Esophagus squamous epithelium (tissue), 5 donors: ENCODE measurements around the gene SMU1. TPM values are rescaled to one million over a fixed set of nuclear protein-coding genes. Genes with fewer than 3 reads are reported as not detected.

Source experiments
- DNase-seq: peaks from one replicate; lab custom pipeline; 2025; lab: John Stamatoyannopoulos, UW
- H3K27ac ChIP-seq, 4 donors: fragments of 200-600 bp; sonication (generic); one replicate each; pipeline ENCODE4 v1.5.1; 2016 to 2019; ENCODE audit warnings: mild to moderate bottlenecking in 1 of 4
- H3K27me3 ChIP-seq, 4 donors: fragments of 200-600 bp; sonication (generic); 1 replicate in 3 of 4; 2 replicates in 1 of 4; pipeline versions ENCODE4 v1.5.1 to v1.6.0; 2017 to 2021; ENCODE audit warnings: antibody characterized with exemption in 1 of 4
- H3K36me3 ChIP-seq, 3 donors: fragments of 200-600 bp; sonication (generic); one replicate each; pipeline ENCODE4 v1.5.1; 2016 to 2019
- H3K4me1 ChIP-seq, 3 donors: fragments of 200-600 bp; sonication (generic); one replicate each; pipeline ENCODE4 v1.5.1; 2017 to 2019
- H3K4me3 ChIP-seq, 4 donors: fragments of 200-600 bp; sonication (generic); 1 replicate in 3 of 4; 2 replicates in 1 of 4; pipeline ENCODE4 v1.5.1; 2016 to 2019; ENCODE audit warnings: mild to moderate bottlenecking in 2 of 4, moderate library complexity in 1 of 4
- H3K9me3 ChIP-seq, 3 donors: fragments of 200-600 bp; sonication (generic); one replicate each; pipeline ENCODE4 v1.5.1; 2016 to 2019
- POLR2A ChIP-seq, 4 donors: fragments of 450-650 bp; IDR thresholded peaks; one replicate each; pipeline ENCODE4 v1.6.1; 2017; ENCODE audit warnings: antibody characterized with exemption in 4 of 4, mild to moderate bottlenecking in 4 of 4, moderate library complexity in 3 of 4
- WGBS, 2 donors: methylation state at CpG; one replicate each; pipeline ENCODE4 v1.1.5; 2018; 5-methylcytosine and 5-hydroxymethylcytosine counted together
- intact Hi-C: fragments of 100-400 bp; cut with DNase I; formaldehyde crosslinking; loops from one replicate; pipeline ENCODE4 v1.15.0; 2022
- total RNA-seq, 4 donors: library from RNA; depleted of rRNA; stranded (reverse); fragments of >200 nt; gene quantifications; one replicate each; pipeline ENCODE4 v1.1.0, GENCODE V29; 2016
- TF ChIP-seq, protein P1 (sequence below), 6 experiments: fragments of 450-650 bp in 4 of 6; fragments of 200-600 bp in 2 of 6; sonication (generic) in 2 of 6; IDR thresholded peaks; one replicate each; pipeline ENCODE4 v1.5.1; 2016 to 2019; ENCODE audit warnings: antibody characterized with exemption in 6 of 6, mild to moderate bottlenecking in 4 of 6, moderate library complexity in 4 of 6
- donor health status: DM: yes; HTN: yes; CAD: no.

Gene SMU1
- total RNA-seq, 4 donors from 2014 or later, result 9.4 to 19.1 (median 13.6) TPM

DNA sequence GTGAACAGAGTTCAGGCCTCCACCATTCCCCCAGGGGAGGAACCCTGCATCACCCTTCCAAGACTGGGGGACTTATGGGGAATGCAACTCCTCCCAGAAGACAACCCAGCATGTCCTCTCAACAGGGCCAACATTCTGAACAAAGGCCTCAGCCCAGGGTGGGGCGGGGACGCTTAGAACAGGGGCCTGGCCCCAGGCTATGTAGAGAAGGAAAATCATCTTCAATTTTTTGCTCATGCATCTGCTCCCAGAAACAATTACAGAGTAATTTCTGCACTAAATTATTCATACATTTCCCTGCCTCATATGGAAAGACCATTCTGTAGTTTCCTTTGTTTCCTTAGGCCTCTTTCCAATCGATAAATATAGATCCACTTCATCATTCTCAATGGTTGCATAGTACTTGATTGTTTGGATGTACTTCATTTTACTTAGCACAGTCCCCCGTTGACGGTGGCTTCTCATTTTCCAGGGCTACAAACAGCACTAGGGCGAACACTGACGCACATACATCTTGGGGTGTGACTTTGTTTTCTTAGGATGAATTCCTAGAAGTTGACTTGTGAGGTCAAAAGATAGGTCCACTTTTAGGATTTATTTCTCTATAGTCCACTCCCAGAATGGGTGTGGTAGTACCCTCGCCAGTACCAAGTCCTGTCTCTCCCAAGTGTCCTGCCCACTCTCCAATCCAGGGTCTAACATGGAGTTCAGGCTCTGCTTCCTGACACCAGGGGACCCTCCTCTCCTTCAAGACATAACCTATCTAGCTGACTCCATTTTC is 27.2 kb upstream of the SMU1 start:
- no peaks in the 10 kb centered on the region for H3K27me3 ChIP-seq
- peak overlapping the region in 1 of 4 donors; percentile 36 for H3K27ac ChIP-seq
- WGBS, 2 donors, result 67 to 82% methylated on average over 8 of the region's 8 CpGs
- TF ChIP-seq POLR2A (IDR thresholded peaks at IDR 0.05), result no peak
- TF ChIP-seq, protein P1, sequence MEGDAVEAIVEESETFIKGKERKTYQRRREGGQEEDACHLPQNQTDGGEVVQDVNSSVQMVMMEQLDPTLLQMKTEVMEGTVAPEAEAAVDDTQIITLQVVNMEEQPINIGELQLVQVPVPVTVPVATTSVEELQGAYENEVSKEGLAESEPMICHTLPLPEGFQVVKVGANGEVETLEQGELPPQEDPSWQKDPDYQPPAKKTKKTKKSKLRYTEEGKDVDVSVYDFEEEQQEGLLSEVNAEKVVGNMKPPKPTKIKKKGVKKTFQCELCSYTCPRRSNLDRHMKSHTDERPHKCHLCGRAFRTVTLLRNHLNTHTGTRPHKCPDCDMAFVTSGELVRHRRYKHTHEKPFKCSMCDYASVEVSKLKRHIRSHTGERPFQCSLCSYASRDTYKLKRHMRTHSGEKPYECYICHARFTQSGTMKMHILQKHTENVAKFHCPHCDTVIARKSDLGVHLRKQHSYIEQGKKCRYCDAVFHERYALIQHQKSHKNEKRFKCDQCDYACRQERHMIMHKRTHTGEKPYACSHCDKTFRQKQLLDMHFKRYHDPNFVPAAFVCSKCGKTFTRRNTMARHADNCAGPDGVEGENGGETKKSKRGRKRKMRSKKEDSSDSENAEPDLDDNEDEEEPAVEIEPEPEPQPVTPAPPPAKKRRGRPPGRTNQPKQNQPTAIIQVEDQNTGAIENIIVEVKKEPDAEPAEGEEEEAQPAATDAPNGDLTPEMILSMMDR (IDR thresholded peaks at IDR 0.05), result no peak
- no peak for DNase-seq
- H3K36me3 ChIP-seq, result no peaks in the 10 kb centered on the region
- H3K4me1 ChIP-seq, result peaks cover 18 to 48% (median 18%) of the 10 kb centered on the region in 3 donors
- H3K9me3 ChIP-seq, result no peaks in the 10 kb centered on the region
- intact Hi-C loops, result no loop called here
- H3K4me3 ChIP-seq, result no peak overlapping the region

DNA sequence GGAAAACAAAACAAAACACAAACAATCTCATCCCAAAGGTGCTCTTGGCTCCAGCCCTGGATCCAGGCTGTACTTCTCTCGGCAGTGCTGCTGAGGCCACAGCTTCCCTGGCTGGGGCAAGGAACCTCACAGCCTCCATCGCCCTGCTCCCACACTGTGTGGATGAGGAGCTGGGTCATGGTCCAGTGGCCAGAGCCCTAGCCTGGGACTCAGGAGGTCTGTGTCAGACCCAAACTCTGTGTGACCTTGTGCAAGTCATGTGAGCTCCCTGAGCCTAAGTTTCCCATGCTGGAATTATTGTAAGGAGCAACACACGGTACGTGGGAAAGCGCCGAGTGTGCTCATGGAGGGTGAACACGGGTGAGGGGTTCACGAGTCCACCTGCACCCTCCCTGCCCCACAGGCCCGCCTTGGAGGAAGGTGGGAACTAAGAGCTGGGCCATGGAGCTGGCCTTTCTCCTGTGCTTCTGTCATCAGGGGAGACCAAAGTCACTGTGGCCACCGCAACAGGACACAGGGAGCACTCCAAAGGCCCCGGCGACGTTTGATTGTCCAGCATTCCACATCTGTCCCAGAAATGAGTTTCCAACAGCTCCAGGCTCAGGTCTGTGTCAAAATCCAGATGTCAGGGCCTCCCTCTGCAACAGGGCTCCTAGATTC is 26.2 kb upstream of the SMU1 start:
- DNase-seq, result no peak
- Histone ChIP-seq H3K36me3 (no peaks in the 10 kb centered on the region), H3K27ac (no peak overlapping the region), H3K4me3 (no peak overlapping the region), H3K27me3 (no peaks in the 10 kb centered on the region), H3K9me3 (no peaks in the 10 kb centered on the region), H3K4me1 (peaks cover 14 to 42% (median 18%) of the 10 kb centered on the region in 3 donors)
- no peak for TF ChIP-seq POLR2A (IDR thresholded peaks at IDR 0.05)
- TF ChIP-seq, protein P1 (IDR thresholded peaks at IDR 0.05), result no peak
- intact Hi-C loops, result no loop called here
- WGBS, 2 donors, result 87 to 96% methylated on average over 5 to 11 of the region's 13 CpGs

- Histone ChIP-seq H3K4me3 (no peak overlapping the region), H3K27ac (peak overlapping the region; percentile 16 to 57 (median 48)), H3K9me3 (no peaks in the 10 kb centered on the region), H3K4me1 (peaks cover 6 to 28% (median 7%) of the 10 kb centered on the region in 3 donors), H3K36me3 (no peaks in the 10 kb centered on the region), H3K27me3 (no peaks in the 10 kb centered on the region)
- intact Hi-C loops, result no loop called here
- TF ChIP-seq, protein P1 (IDR thresholded peaks at IDR 0.05), result no peak
- TF ChIP-seq POLR2A (IDR thresholded peaks at IDR 0.05), result no peak
- 20 to 55% methylated on average over 2 to 8 of the region's 10 CpGs for WGBS, 2 donors
- no peak for DNase-seq
Measured at GRCh38 chr9:33101104-33101951, 24.9 kb upstream of the SMU1 start.

DNA sequence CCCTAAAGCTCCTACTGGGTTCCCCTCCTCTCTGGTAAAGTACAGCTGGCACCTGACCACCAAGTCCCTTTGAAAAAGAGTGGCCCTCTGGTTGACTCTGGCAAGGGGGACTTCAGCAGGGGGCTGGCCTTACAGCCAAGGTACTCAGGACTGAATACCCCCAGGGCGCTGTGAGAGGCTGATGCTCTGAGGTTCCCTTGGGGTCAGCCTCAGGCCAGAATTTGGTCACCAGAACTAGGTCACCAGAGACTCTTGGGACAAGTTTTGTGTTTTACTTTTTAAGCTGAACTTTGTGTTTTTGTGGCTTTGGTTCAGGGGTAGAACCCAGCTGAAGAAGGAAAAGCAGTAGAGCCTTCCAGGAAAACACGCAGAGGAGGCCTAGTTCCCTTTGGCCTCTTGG is 23.3 kb upstream of the SMU1 start:
- TF ChIP-seq POLR2A (IDR thresholded peaks at IDR 0.05), result no peak
- TF ChIP-seq, protein P1 (IDR thresholded peaks at IDR 0.05), result no peak
- DNase-seq, result no peak
- WGBS, 2 donors, result 83 to 87% methylated on average over 1 to 2 of the region's 2 CpGs
- H3K9me3 ChIP-seq, result no peaks in the 10 kb centered on the region
- H3K4me3 ChIP-seq, result no peak overlapping the region
- H3K36me3 ChIP-seq, result no peaks in the 10 kb centered on the region
- intact Hi-C loops, result no loop called here
- peaks cover 6 to 25% (median 7%) of the 10 kb centered on the region in 3 donors for H3K4me1 ChIP-seq
- H3K27ac ChIP-seq, result no peak overlapping the region
- H3K27me3 ChIP-seq, result no peaks in the 10 kb centered on the region
